WTC11 (cell line): Measurements from ENCODE around the gene CACNA1F. TPM values are rescaled to one million over a fixed set of nuclear protein-coding genes. Genes with fewer than 3 reads are reported as not detected.

Experiments used
- ATAC-seq: fragments of 200-7000 bp; cut with Tn5 transposase; 2 replicates; pipeline ENCODE4 v1.10.0; 2021; ENCODE audit warnings: mild to moderate bottlenecking, moderate library complexity
- CTCF ChIA-PET: fragments of 300-600 bp; sonication (Branson Sonifier 250); formaldehyde crosslinking; loops from one replicate; lab custom pipeline; 2021; ENCODE audit warnings: antibody characterized with exemption; lab: Charles Lee
- POLR2A ChIA-PET: fragments of 350-600 bp; sonication (Branson Sonifier 250); formaldehyde crosslinking; loops from one replicate; lab custom pipeline; 2021; ENCODE audit warnings: antibody characterized with exemption; lab: Charles Lee
- DNase-seq: peaks from one replicate; pipeline ENCODE4 v3.0.0; 2021; ENCODE audit warnings: low spot score
- H3K27ac Mint-ChIP-seq: 2 replicates; pipeline ENCODE4 v1.8.0; 2021; ENCODE audit warnings: mixed read lengths
- H3K27me3 Mint-ChIP-seq: 2 replicates; pipeline ENCODE4 v1.8.0; 2021; ENCODE audit warnings: low read depth, mild to moderate bottlenecking, moderate library complexity, mixed read lengths
- H3K36me3 Mint-ChIP-seq: 2 replicates; pipeline ENCODE4 v1.8.0; 2021; ENCODE audit warnings: mixed read lengths
- H3K4me1 Mint-ChIP-seq: 2 replicates; pipeline ENCODE4 v1.8.0; 2022; ENCODE audit warnings: mixed read lengths
- H3K4me3 Mint-ChIP-seq: 2 replicates; pipeline ENCODE4 v1.8.0; 2021; ENCODE audit warnings: mild to moderate bottlenecking, moderate library complexity, mixed read lengths
- H3K9me3 Mint-ChIP-seq: 2 replicates; pipeline ENCODE4 v1.8.0; 2021; ENCODE audit warnings: mixed read lengths
- ATF1 ChIP-seq: sonication (generic); formaldehyde crosslinking; IDR thresholded peaks from 2 replicates; pipeline ENCODE4 v1.8.1; 2023; ENCODE audit warnings: mild to moderate bottlenecking, moderate library complexity, missing genetic modification reagents
- ATF2 ChIP-seq: sonication (generic); formaldehyde crosslinking; IDR thresholded peaks from 2 replicates; pipeline ENCODE4 v1.8.1; 2022; ENCODE audit warnings: low read depth, missing genetic modification reagents, borderline replicate concordance
- CREB1 ChIP-seq: sonication (generic); formaldehyde crosslinking; IDR thresholded peaks from 2 replicates; pipeline ENCODE4 v1.8.0; 2023; ENCODE audit warnings: mild to moderate bottlenecking, missing genetic modification reagents
- GRHL2 ChIP-seq: fragments of 250-450 bp; sonication (Bioruptor Pico); IDR thresholded peaks from 2 replicates; pipeline ENCODE4 v1.8.0; 2022; ENCODE audit warnings: mild to moderate bottlenecking, moderate library complexity; ENCODE audit not compliant: insufficient replicate concordance, severe bottlenecking
- HMGA2 ChIP-seq: fragments of 250-450 bp; sonication (Bioruptor Pico); IDR thresholded peaks from 2 replicates; pipeline ENCODE4 v1.4.0; 2021; ENCODE audit warnings: mild to moderate bottlenecking, moderate library complexity
- IRF1 ChIP-seq: sonication (generic); formaldehyde crosslinking; IDR thresholded peaks from 2 replicates; pipeline ENCODE4 v1.8.0; 2023; ENCODE audit warnings: missing genetic modification reagents
- IRF2 ChIP-seq: sonication (generic); formaldehyde crosslinking; IDR thresholded peaks from 2 replicates; pipeline ENCODE4 v1.8.0; 2022; ENCODE audit warnings: low read depth, missing genetic modification reagents, borderline replicate concordance
- KAT7 ChIP-seq: sonication (generic); formaldehyde crosslinking; IDR thresholded peaks from 2 replicates; pipeline ENCODE4 v1.8.1; 2023; ENCODE audit warnings: missing genetic modification reagents, mild to moderate bottlenecking, borderline replicate concordance
- NR2C2 ChIP-seq: sonication (generic); formaldehyde crosslinking; IDR thresholded peaks from 2 replicates; pipeline ENCODE4 v1.8.0; 2022; ENCODE audit warnings: mild to moderate bottlenecking, missing genetic modification reagents
- PRRX2 ChIP-seq: fragments of 250-450 bp; sonication (Bioruptor Pico); IDR thresholded peaks from 2 replicates; pipeline ENCODE4 v1.8.0; 2021; ENCODE audit warnings: mild to moderate bottlenecking
- TCF7 ChIP-seq: sonication (generic); formaldehyde crosslinking; IDR thresholded peaks from 2 replicates; pipeline ENCODE4 v1.8.0; 2022; ENCODE audit warnings: mild to moderate bottlenecking, low read depth, missing genetic modification reagents, moderate library complexity
- USF2 ChIP-seq: sonication (generic); formaldehyde crosslinking; IDR thresholded peaks from 2 replicates; pipeline ENCODE4 v1.8.1; 2023; ENCODE audit warnings: mild to moderate bottlenecking, missing genetic modification reagents, moderate library complexity
- ZBTB43 ChIP-seq: sonication (generic); formaldehyde crosslinking; IDR thresholded peaks from 2 replicates; pipeline ENCODE4 v1.8.1; 2023; ENCODE audit warnings: mild to moderate bottlenecking, missing genetic modification reagents
- ZNF232 ChIP-seq: sonication (generic); formaldehyde crosslinking; IDR thresholded peaks from 2 replicates; pipeline ENCODE4 v1.8.0; 2022; ENCODE audit warnings: mild to moderate bottlenecking, missing genetic modification reagents
- ZNF263 ChIP-seq: sonication (generic); formaldehyde crosslinking; IDR thresholded peaks from 2 replicates; pipeline ENCODE4 v1.8.1; 2022; ENCODE audit warnings: low read depth, mild to moderate bottlenecking, moderate library complexity, missing genetic modification reagents
- ZNF423 ChIP-seq: fragments of 250-450 bp; sonication (Bioruptor Pico); IDR thresholded peaks from 2 replicates; pipeline ENCODE4 v2.1.2; 2022; ENCODE audit warnings: mild to moderate bottlenecking, moderate library complexity
- total RNA-seq: library from RNA; stranded (reverse); gene quantifications from 3 replicates; pipeline ENCODE4 v1.2.3, GENCODE V29; 2021
- TF ChIP-seq, protein P1 (sequence below): fragments of 250-450 bp; sonication (Bioruptor Pico); IDR thresholded peaks from 2 replicates; pipeline ENCODE4 v1.8.0; 2021; ENCODE audit warnings: mild to moderate bottlenecking
- TF ChIP-seq, protein P2 (sequence below): fragments of 250-450 bp; sonication (Bioruptor Pico); IDR thresholded peaks from 2 replicates; pipeline ENCODE4 v2.1.2; 2022; ENCODE audit warnings: mild to moderate bottlenecking, moderate library complexity
- TF ChIP-seq, protein P3 (sequence below): fragments of 250-450 bp; sonication (Bioruptor Pico); IDR thresholded peaks from 2 replicates; pipeline ENCODE4 v1.9.0; 2021; ENCODE audit warnings: mild to moderate bottlenecking
- TF ChIP-seq, protein P4 (sequence below): fragments of 250-450 bp; sonication (Bioruptor Pico); IDR thresholded peaks from 2 replicates; pipeline ENCODE4 v1.9.0; 2021; ENCODE audit warnings: mild to moderate bottlenecking, borderline replicate concordance

CACNA1F gene
- total RNA-seq, 1 experiment from 2014 or later = 1.6 TPM

DNA sequence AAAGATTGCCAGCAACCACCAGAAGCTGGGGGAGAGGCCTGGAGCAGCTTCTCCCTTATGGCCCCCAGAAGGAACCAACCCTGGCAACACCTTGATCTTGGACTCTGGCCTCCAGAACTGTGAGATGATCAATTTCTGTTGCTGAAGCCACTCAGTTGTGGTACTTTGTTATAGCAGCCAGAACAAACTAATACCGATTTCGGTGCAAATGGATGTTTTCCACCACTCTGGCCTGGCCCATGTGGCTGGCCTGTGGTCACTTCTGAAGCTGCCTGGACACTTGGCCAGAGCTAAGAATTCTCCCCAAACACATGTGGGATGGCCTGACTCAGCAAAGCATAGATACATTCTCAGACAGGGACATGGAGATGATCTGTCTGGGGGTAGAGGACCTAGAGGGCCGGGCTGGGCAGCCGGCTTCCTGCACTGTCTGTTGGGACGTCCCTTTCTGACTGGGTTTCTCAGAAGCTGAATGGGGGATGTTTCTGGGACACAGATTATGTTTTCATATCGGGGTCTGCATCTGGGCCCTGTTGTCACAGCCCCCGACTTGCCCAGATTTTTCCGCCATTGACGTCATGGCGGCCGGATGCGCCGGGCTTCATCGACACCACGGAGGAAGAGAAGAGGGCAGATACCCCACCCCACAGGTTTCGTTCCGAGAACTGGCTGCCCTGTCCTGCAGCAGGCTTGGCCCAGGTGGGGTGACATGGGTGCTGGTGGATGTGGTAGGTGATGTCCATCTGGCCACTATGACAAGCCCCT lies 27.3 kb upstream of the CACNA1F start (continued):
- TF ChIP-seq HMGA2 (CRISPR knock-in tag) = no peak
- TF ChIP-seq, all 79 proteins: peak for 0

- Mint-ChIP-seq H3K4me3 (no peak overlapping the region), H3K27ac (no peak overlapping the region), H3K4me1 (no peaks in the 10 kb centered on the region), H3K9me3 (no peaks in the 10 kb centered on the region), H3K36me3 (no peaks in the 10 kb centered on the region), H3K27me3 (peaks cover 2% of the 10 kb centered on the region; the same call in 1 of the 2 replicates)
- no peak for ATAC-seq
- POLR2A ChIA-PET = no interaction called here
- TF ChIP-seq IRF1 (no peak), CREB1 (no peak), PRRX2 (CRISPR knock-in tag) (no peak), IRF2 (CRISPR knock-in tag) (no peak), KAT7 (CRISPR knock-in tag) (no peak), NR2C2 (CRISPR knock-in tag) (no peak), ATF2 (no peak), ZNF232 (CRISPR knock-in tag) (no peak), USF2 (no peak), ZNF423 (CRISPR knock-in tag) (no peak), TCF7 (CRISPR knock-in tag) (no peak), ATF1 (CRISPR knock-in tag) (no peak), GRHL2 (CRISPR knock-in tag) (no peak), ZNF263 (CRISPR knock-in tag) (no peak), HMGA2 (CRISPR knock-in tag) (no peak), ZBTB43 (CRISPR knock-in tag) (no peak)
- TF ChIP-seq, protein P1, sequence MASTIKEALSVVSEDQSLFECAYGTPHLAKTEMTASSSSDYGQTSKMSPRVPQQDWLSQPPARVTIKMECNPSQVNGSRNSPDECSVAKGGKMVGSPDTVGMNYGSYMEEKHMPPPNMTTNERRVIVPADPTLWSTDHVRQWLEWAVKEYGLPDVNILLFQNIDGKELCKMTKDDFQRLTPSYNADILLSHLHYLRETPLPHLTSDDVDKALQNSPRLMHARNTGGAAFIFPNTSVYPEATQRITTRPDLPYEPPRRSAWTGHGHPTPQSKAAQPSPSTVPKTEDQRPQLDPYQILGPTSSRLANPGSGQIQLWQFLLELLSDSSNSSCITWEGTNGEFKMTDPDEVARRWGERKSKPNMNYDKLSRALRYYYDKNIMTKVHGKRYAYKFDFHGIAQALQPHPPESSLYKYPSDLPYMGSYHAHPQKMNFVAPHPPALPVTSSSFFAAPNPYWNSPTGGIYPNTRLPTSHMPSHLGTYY (CRISPR knock-in tag) = no peak
- TF ChIP-seq, protein P2, sequence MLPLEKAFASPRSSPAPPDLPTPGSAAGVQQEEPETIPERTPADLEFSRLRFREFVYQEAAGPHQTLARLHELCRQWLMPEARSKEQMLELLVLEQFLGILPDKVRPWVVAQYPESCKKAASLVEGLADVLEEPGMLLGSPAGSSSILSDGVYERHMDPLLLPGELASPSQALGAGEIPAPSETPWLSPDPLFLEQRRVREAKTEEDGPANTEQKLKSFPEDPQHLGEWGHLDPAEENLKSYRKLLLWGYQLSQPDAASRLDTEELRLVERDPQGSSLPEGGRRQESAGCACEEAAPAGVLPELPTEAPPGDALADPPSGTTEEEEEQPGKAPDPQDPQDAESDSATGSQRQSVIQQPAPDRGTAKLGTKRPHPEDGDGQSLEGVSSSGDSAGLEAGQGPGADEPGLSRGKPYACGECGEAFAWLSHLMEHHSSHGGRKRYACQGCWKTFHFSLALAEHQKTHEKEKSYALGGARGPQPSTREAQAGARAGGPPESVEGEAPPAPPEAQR = no peak
- TF ChIP-seq, protein P3, sequence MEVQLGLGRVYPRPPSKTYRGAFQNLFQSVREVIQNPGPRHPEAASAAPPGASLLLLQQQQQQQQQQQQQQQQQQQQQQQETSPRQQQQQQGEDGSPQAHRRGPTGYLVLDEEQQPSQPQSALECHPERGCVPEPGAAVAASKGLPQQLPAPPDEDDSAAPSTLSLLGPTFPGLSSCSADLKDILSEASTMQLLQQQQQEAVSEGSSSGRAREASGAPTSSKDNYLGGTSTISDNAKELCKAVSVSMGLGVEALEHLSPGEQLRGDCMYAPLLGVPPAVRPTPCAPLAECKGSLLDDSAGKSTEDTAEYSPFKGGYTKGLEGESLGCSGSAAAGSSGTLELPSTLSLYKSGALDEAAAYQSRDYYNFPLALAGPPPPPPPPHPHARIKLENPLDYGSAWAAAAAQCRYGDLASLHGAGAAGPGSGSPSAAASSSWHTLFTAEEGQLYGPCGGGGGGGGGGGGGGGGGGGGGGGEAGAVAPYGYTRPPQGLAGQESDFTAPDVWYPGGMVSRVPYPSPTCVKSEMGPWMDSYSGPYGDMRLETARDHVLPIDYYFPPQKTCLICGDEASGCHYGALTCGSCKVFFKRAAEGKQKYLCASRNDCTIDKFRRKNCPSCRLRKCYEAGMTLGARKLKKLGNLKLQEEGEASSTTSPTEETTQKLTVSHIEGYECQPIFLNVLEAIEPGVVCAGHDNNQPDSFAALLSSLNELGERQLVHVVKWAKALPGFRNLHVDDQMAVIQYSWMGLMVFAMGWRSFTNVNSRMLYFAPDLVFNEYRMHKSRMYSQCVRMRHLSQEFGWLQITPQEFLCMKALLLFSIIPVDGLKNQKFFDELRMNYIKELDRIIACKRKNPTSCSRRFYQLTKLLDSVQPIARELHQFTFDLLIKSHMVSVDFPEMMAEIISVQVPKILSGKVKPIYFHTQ = no peak
- TF ChIP-seq, protein P4, sequence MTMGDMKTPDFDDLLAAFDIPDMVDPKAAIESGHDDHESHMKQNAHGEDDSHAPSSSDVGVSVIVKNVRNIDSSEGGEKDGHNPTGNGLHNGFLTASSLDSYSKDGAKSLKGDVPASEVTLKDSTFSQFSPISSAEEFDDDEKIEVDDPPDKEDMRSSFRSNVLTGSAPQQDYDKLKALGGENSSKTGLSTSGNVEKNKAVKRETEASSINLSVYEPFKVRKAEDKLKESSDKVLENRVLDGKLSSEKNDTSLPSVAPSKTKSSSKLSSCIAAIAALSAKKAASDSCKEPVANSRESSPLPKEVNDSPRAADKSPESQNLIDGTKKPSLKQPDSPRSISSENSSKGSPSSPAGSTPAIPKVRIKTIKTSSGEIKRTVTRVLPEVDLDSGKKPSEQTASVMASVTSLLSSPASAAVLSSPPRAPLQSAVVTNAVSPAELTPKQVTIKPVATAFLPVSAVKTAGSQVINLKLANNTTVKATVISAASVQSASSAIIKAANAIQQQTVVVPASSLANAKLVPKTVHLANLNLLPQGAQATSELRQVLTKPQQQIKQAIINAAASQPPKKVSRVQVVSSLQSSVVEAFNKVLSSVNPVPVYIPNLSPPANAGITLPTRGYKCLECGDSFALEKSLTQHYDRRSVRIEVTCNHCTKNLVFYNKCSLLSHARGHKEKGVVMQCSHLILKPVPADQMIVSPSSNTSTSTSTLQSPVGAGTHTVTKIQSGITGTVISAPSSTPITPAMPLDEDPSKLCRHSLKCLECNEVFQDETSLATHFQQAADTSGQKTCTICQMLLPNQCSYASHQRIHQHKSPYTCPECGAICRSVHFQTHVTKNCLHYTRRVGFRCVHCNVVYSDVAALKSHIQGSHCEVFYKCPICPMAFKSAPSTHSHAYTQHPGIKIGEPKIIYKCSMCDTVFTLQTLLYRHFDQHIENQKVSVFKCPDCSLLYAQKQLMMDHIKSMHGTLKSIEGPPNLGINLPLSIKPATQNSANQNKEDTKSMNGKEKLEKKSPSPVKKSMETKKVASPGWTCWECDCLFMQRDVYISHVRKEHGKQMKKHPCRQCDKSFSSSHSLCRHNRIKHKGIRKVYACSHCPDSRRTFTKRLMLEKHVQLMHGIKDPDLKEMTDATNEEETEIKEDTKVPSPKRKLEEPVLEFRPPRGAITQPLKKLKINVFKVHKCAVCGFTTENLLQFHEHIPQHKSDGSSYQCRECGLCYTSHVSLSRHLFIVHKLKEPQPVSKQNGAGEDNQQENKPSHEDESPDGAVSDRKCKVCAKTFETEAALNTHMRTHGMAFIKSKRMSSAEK (CRISPR knock-in tag) = no peak
- no peak for DNase-seq
- CTCF ChIA-PET = interaction anchor here (1.6 kb wide), 1 partner anchor 66 kb away, joined by 4 read pairs; no protein-coding TSS in a partner anchor
These were observed 25.6 kb upstream of the CACNA1F start for GRCh38 chrX:49258749-49259124.
